GM12864 (cell line): ENCODE results near the gene DHDDS.
"Not testable (repeated sequence)": the region's sequence is repeated elsewhere in the genome, so short reads cannot be mapped to it uniquely, and the experiment has no call there.

ENCODE experiments used
- DNase-seq: peaks from one replicate; pipeline ENCODE4 v3.0.0-alpha.2; 2011; ENCODE audit warnings: low read depth
- H3K4me3 ChIP-seq: 2 replicates; pipeline ENCODE4 v1.5.1; 2011; ENCODE audit warnings: mild to moderate bottlenecking, low read depth, low read length, control low read depth
- TF ChIP-seq, protein P1 (sequence below): IDR thresholded peaks from 2 replicates; pipeline ENCODE4 v1.5.1; 2011; ENCODE audit warnings: low read depth, mild to moderate bottlenecking, moderate library complexity, low read length, control low read depth, inconsistent platforms; ENCODE audit errors: missing control alignments

The DHDDS gene

DNA sequence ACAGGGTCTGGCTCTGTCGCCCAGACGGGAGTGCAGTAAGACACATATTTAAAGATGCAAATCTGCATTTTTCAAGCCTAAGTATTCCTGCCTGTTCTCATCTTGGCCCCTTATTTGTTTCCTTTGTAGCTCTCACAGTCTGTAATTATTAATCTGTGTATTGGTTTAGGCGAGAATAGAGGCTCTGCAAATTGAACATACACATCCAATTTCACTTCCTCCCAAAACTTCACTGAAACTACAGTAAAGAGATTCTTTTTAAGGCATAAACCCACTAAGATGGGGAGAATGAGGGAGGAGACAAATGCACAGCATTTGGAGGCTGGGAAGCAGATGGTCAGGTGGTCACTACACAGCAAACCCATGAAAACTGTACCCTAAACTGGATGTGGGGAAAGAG lies 61.1 kb downstream of the DHDDS start:
- TF ChIP-seq, protein P1, sequence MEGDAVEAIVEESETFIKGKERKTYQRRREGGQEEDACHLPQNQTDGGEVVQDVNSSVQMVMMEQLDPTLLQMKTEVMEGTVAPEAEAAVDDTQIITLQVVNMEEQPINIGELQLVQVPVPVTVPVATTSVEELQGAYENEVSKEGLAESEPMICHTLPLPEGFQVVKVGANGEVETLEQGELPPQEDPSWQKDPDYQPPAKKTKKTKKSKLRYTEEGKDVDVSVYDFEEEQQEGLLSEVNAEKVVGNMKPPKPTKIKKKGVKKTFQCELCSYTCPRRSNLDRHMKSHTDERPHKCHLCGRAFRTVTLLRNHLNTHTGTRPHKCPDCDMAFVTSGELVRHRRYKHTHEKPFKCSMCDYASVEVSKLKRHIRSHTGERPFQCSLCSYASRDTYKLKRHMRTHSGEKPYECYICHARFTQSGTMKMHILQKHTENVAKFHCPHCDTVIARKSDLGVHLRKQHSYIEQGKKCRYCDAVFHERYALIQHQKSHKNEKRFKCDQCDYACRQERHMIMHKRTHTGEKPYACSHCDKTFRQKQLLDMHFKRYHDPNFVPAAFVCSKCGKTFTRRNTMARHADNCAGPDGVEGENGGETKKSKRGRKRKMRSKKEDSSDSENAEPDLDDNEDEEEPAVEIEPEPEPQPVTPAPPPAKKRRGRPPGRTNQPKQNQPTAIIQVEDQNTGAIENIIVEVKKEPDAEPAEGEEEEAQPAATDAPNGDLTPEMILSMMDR = no peak
- DNase-seq = no peak
- H3K4me3 ChIP-seq = no peak overlapping the region

DNA sequence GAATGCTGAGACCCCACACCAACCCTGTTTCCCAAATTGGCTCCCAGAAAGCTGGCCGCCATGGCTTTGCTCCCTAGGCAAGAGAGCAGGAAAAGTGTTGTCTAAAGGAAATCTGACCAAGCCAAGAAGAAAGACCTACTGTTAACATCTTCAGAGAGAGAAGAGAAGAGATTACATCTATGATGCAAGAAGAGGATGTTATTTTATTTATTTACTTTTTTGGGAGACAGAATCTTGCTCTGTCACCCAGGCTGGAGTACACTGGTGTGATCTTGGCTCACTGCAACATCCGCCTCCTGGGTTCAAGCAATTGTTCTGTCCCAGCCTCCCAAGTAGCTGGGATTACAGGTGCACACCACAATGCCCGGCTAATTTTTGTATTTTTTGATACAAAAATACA lies 61.8 kb downstream of the DHDDS start:
- no peak for DNase-seq
- H3K4me3 ChIP-seq = no peak overlapping the region
- TF ChIP-seq, protein P1 = no peak

DNA sequence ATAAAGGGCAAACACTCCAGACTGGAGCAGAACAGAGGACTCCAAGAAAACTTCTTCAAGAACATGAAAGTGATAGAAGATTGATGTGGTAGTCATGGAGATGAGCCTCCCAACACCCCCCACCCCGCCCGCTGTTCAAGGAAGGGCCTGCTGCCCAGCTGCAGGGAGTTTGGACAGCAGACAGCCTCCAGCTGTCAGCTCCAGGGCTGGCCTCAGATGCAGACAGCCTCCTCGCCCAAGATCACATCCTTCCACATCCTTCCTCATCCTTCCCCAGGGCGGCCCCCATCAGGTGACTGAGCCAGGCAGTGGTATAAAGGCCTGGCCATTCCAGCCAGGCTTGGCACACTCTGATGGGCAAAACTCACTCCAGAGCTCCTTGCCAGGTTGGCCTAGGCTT lies 64.7 kb downstream of the DHDDS start:
- no peak for DNase-seq
- H3K4me3 ChIP-seq = no peak overlapping the region
- TF ChIP-seq, protein P1 = no peak

DNA sequence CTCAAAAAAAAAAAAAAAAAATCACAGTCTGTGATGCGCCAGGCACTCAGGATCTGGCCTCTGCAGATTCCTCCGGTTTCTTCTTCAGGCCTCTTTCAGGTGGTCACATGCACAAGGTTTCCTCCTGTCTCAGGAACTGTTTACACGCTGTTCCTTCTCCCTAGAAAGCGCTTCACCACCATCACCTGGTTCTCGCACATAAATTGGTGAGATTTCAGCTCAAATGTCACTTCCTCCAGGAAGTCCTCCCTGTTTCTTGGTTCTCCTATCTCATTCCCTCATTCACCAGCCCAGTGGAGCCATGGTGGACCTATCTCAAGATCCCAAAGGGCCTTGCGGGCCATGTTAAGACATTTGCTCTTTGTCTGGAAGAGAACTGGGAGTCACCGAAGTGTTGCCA lies 66.8 kb downstream of the DHDDS start:
- TF ChIP-seq, protein P1 = no peak
- H3K4me3 ChIP-seq = no peak overlapping the region
- DNase-seq = no peak

DNA sequence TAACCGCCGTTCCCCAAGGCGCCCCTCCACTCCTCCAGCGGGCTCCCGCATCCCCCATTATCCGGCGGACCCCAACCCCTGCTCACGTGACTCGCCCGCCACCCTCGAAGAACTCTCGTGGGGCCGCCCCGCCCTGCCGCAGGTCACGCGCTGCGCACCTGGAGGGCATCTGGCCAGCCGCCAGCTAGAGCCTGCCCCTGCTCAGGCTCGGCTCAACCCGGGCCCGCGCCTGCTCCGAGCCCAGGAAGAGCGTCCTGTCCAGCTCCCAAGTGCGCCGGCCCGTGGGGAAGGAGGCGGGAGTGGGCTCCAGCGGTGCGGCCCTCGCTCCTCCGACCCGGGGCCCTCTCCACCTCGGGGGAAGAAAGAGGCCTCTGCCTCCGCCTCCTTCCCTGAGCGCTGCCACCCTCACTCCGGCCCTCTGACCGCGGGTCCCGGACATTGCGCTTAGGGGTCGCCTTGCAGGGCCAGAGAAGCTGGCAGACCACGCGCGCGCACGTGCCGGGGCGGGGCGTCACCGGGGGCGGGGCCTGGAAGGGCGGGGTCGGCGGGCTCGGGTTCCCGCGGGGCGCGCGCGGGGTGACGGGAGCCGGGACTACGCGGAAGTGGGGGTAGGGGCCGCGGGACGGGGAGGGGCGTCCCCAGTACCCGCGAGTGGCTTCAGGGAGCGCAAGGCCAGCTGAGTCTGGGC lies 68.5 kb downstream of the DHDDS start:
- H3K4me3 ChIP-seq = peak overlapping the region; percentile 90
- peak; percentile 40 for DNase-seq
- TF ChIP-seq, protein P1 = no peak

DNA sequence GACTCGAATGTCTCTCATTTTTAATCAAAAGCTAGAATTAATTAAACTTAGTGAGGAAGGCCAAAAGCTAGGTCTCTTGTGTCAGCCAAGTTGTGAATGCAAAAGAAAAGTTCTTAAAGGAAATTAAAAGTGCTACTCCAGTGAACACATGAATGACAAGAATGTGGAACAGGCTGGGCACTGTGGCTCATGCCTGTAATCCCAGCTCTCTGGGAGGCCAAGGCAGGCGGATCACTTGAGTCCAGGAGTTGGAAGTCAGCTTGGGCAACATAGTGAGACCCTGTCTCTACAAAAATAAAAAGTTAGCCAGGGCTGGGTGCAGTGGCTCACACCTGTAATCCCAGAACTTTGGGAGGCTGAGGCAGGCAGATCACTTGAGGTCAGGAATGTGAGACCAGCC lies 78.6 kb downstream of the DHDDS start:
- H3K4me3 ChIP-seq, DNase-seq: not testable (repeated sequence)

DNA sequence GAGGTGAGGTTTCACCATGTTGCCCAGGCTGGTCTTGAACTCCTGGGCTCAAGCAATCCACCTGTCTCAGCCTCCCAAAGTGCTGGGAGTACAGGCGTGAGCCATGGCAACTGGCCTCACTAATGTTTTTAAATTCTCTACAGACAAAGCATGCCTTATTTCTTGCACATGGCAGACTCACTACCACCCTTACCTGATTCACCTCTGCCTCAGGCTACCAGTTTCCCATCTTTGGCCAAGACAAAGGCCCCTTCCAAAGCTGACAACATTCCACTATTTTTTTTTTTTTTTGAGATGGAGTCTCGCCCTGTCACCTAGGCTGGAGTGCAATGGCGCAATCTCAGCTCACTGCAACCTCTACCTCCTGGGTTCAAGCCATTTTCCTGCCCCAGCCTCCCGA lies 83.7 kb downstream of the DHDDS start:
- not testable (repeated sequence) for H3K4me3 ChIP-seq, DNase-seq

DNA sequence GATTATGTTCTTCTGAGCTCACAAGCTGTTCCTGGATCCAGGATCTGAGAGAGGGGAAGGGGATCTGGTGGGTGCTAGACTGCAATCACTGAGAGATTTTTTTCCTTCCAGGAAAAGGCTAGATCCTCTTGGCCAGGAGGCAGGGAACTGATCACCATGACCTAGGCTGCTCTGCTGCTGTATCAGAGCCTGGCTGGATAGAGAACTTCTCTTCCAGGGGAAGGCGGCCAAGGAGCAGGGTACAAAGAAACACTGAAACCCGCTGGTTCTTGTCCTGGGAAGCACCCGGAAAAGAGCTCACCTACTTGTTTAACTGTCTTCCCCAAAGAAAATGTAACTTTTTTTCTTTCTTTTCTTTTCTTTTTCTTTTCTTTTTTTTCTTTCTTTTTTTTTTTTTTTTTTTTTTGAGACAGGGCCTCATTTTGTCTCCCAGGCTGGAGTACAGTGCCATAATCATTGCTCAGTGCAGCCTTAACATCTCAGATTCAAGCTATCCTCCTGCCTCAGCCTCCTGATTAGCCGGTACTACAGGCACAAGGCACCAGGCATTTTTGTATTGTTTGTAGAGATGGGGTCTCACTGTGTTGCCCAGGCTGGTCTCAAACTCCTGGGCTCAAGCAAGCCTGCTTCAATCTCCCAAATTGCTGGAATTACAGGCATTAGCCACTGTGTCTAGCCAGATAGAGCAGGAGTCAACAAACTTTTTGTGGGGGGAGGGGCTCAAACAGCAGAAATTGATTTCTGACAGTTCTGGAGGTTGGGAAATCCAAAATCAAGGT lies 85.1 kb downstream of the DHDDS start:
- TF ChIP-seq, protein P1 = no peak
- no peak for DNase-seq
- no peak overlapping the region for H3K4me3 ChIP-seq
